GM18498 (cell line): ENCODE data around the gene LZTS2.

Experiments used
- ATAC-seq: cut with Tn5 transposase; IDR thresholded peaks from one replicate; pipeline ENCODE4 v1.9.1; 2021; ENCODE audit warnings: mild to moderate bottlenecking, moderate library complexity; ENCODE audit not compliant: unreplicated experiment

Gene LZTS2

DNA sequence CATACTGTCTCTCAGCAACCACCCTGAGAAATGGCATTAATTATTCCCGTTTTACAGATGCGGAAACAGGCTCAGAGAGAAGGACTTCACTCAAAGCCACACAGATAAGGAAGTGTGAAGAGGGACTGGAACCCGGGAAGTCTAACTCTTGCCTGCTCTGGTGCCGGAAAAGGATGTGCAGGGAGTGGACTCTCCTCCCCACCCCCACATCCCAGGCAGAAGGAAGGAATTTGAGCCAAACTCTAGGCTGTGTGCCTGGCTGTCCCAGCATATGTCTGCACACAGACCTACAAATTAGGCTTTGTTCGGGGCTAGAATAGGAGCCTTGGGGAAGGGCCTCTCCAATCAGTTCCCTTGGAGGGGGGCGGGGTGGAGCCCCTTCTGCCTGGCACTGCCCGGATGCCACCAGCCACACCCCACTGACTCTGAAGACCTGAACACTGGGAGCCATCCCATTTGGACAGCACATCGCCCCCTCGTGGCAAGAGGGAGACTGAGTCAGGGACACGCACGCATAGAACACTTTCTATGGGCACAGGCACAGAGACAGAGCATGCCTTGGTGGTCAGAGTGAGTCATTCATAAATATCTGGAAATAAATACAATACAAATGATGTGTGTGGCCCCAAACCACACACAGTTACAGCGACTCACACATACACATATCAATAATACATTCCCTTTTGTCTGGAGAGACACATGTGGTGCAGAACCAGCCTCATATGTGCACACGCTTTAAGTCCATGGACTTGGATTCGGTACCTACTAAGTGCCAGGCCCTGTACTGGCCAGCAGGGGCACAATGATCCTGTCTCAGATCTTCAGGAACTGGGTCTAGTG, 13.1 kb downstream of the LZTS2 start:
- peak; percentile 83 for ATAC-seq

DNA sequence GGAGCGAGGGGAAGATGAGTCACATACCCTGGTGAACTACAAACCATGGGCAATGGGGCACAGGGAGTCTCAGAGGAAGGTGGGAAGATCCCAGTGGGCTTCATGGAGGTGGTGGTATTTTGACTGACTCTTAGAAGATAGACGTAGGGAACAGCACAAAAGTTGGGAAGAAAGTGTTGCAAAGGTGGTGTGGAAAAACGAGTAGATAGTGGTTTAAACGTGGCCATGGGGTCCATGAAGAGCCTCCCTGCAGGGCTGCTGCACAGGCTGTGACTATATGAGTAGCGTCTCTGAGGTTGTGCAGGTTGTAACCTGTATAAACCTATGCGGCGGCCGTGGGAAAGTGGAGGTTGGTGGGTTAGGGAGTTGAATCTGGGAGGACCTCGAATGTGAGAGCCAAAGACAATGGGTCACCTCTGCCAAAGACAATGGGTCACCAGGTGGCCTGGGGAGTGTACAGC, 13.8 kb downstream of the LZTS2 start:
- no peak for ATAC-seq

DNA sequence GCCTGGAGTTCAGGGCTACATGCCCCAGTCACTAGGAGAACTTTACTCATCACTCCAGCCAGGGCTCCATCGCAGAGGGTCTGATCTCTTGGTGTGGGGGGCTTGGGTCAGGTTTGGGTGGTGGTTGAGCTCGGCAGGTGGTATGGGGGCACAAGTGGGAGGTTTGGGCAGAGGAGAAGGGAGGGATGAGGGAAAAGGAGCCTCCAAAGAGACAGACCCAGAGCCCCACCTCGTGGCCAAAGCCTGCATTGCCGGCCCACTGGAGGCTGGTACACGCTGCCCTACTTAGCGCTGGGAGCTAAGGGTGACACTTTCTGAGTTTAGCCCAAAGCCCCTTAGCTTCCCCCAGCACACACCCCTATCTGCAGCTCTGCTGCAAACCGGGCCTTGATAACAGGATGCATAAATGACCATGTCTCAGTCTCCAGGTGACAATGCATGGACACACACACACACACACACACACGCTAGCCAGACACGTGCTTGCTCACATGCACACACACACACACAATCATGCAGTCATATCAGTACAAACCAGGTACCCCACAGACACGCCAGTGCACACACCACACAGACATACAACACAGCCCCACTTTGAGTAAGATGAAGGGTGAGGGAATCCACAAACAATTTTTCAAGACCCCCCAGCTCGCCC, 14.7 kb downstream of the LZTS2 start:
- no peak for ATAC-seq

DNA sequence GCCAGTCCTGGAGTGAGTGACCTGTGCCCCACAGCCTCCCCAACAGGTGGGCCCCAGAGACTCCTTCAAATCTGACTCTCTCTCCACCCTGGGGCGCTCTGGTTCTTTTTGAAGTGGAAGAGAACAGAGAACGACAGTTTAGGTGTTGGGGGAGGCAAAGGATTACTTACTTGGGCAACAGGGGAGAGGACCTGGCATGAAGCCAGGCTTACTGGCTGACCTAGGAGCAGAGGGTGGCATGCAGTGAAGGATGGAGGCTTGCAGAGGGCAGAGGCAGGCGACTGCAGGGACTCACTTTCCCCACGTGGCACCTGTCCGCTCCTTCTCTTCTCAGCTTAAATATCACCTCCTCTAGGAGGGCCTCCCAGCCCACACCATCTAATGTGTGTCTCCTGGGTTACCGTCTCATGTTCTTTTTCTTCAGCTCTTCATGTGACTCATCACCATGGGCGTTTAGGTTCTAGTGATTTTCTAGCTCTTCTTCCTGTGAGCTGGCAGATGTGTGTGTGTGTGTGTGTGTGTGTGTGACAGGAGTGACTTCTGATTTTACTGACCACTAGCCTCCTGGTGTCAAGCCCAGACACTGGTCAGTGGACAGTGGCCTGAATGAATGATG, 15.5 kb downstream of the LZTS2 start:
- no peak for ATAC-seq

DNA sequence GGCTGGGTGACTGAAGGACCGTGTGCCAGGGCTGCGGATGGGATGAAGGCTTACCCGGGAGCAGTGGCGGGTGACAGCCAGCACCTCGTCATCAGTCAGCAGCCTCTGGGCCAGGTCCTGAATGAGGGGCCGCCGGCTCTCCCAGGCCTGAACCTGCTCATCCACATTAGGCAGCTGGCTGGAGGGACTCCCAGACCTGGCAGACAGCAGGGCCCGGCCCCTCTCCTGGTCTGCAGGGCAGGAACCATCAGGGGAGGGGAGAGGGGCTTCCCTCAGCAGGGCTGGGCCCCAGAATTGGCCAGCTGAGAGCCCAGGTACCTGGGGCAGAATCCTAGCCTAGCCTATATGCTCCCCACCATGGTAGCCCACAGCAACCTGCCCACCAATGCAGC, 16.0 kb downstream of the LZTS2 start:
- no peak for ATAC-seq

DNA sequence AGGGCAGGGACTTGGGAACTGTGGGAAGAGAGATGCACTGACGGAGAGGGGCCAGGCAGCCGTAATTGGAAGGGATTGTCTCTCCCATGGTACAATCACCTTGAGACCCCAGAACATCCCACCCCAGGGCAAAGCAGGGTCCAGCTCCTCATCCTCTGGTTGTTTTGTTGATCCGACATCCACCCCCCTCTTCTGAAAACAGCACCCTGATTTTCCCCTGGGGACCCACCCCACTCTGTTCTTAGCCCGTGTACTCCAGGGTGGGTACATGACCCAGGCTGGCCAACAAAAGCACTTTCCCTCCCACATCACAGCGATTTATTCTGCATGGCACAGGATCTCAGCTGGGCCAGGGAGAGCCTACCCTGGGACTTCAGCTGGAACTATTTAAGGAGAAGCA, 17.2 kb downstream of the LZTS2 start:
- no peak for ATAC-seq

DNA sequence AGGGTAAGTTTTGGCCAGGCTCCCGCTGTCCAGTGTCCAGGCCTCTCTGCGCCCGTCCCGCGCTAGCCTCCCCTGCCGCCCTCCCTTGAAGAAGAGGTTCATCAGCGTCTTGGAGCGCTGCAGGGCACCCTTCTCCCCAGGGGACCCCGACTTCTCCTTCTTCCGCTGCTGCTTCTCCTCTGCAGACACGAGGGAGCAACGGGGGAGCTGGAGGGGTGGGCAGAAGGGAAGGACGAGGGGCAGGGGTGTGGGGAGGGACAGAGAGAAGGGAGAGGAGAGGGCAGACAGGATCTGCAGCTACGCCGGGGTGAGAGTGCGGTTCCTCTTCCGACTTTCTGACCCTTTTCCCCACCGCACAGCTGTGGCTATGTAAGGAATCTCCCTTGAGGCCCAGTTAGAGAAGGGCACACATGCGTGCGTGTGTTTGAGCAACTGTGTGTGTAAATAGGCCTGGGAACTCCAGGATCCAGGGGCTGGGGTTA, 18.6 kb downstream of the LZTS2 start:
- ATAC-seq, result no peak

DNA sequence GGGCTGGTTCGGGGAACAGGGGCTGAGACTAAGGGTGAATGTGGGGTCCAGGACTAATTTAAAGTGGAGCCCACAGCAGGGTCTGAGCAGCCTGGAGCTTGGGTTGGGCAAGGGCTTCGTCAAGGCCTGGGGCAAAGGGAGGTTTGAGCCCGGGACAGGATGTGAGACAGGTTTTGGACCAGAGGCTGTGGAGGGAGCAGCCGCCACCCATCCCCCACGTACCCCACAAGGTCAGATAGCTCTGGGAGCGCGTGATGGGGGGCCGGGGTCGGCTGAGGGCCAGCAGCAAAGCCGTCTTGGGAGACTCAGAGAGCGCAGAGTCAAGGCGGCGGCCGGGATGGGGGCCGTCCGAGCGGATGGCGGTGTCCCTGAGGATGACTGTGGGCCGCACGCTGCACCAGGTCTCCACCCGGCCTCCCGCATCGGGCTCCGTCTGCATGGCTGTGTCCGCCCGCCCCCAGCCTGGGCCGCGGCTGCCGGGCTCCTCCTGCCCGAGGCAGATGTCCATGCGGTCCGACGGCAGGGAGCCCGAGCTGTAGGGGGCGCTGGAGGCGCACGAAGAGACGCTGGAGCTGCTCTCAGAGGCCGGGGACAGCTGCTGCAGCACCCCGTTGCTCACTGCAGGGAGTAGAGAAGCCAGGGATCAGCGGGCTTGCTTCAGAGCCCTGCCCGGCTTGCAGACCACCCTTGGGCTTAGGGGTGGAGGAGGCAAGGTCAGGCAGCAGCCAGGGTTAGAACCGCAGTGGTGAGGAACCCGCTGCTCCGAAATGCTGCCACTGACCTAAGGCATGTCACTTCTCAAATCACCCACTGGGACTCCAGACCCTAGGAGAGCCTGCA, 19.2 kb downstream of the LZTS2 start:
- ATAC-seq, result no peak

DNA sequence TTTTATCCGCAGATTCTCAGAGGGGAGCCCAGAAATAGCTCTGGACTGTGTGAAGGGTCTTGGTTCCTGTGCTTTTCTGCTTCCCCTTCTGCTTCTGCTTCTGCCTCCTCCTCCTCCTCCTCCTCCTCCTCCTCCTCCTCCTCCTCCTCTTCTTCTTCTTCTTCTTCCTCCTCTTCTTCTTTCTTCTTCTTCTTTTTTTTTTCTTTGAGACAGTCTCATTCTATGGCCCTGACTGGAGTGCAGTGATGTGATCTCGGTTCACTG, 19.8 kb downstream of the LZTS2 start:
- no peak for ATAC-seq

DNA sequence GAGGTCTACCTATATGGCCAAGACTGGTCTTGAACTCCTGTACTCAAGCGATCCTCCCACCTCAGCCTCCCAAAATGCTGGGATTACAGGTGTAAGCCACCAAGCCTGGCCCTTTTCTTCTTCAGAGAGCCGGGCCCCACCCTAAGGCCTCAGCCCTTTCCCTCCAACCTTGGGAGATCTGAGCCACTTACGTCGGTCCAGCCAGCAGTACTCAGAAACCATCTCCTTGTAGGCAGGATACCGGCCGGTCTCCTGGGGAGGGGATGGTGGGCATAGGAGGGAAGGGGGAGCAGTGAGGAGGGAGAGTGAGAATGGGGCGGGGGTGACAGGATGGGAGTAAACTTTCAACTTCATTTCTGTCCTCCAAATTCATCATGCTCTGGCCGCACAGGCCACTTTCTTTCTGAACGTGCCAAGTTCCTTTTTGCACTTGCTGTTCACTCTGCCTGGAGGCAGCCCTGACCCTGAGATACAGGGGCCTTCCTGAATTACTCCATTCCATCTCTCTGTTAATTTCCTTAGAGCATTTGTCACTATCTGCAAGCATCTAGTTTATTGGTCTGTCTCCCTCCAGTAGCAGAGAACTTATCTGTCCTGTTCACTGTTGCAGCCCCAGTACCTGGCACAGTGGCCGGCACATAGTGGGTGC, 20.9 kb downstream of the LZTS2 start:
- no peak for ATAC-seq

DNA sequence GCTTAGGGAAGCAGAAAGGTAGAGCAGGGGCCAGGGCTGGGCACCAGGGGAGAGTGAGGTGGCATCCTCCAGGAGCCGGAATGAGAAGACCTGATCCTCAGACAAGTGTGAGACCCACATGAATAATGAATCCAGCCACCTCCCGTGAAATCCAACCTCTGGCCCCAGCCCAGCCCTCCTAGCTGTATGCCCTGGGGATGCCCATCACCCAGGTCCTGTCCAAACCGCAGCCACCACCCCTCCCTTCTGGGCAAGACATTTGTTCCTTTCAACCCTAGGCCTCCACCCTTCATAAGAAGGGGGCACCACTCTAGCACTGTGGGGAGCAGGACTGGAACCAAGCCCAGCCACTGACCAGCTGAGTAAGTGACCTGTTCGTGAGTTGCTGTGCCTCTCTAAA, 21.6 kb downstream of the LZTS2 start:
- ATAC-seq, result no peak

DNA sequence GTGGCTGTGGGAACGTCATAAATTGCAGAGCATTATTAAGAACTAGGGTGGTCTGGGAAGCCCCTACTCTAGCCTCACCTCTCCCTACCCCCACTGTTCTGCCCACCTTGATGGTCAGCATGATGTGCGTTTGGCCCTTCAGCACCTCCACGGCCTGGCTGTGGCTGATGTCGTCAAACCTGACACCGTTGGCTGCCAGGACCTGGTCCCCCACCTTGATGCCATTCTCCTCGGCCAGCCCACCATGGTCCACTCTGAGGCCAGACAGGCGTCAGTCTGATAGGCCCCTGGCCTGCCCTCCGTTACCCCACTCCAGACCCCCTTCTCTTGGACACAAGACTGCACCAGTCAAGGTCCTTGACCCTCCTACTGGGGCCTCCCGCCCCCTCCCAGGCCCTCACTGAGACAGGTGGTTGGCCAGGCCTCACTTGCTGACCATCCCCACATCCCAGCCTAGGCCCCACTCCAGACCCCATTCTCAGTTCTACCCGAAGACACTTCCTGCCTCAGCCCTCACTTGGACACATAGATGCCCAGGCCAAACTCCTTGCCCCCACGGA, 22.2 kb downstream of the LZTS2 start:
- ATAC-seq, result no peak

DNA sequence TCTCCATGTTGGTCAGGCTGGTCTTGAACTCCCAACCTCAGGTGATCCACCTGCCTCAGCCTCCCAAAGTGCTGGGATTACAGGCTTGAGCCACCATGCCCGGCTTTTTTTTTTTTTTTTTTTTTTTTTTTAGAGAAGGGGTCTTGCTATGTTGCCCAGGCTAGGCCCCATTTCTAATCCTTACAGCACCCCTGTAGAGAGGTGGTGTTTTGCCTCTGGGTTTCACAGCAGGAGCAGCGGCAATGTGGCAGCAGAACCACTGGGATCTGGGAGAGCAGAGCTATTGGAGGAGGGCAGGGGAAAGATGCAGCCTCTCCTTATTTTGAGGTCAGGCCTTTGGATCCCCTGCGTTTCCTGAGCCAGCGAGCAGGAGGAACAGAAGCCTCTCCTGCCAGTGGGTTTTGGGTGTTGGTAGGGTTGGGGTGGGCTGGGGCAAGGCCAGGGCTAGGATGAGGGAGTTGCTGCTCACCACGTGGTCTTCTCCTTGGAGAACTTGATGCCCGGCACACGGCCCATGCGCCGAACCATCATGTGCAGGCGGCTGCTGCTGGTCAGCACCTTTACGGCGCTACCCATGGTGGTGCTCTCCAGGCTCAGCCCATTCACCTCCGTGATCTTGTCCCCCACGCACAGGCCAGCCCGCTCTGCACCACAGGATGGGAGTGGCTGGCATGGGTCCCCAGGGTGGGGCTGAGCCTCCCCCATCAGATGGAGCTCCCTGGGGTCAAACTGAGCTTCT, 23.5 kb downstream of the LZTS2 start:
- no peak for ATAC-seq

DNA sequence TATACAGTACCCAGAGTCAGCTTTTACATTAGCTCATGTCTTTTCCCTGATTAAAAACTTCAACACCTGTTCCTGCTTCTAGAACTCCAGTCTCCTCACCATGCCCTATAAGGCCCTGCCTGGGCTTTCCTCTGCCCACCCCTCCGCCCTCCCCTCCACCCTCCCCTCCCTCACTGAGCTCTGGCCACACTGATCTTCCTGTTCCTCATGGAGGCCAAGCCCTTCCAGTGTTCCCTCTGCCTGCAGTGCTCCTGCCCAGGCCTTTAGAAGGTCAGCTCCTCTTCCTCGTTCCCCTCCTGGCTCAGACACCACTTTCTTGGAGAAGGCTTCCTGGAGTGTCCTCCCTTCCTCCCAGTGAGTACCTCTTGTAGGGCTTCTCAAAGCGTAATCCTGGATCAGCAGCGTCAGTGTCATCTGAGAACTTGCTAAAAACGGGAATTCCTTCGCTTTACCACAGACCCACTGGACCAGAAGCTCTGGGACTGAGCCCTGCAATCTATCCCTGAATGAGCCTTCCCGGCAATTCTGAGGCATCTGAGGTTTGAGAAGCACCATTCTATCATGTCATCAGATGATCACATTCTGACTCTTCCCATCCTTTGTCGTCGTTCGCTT, 27.6 kb downstream of the LZTS2 start:
- ATAC-seq, result no peak

DNA sequence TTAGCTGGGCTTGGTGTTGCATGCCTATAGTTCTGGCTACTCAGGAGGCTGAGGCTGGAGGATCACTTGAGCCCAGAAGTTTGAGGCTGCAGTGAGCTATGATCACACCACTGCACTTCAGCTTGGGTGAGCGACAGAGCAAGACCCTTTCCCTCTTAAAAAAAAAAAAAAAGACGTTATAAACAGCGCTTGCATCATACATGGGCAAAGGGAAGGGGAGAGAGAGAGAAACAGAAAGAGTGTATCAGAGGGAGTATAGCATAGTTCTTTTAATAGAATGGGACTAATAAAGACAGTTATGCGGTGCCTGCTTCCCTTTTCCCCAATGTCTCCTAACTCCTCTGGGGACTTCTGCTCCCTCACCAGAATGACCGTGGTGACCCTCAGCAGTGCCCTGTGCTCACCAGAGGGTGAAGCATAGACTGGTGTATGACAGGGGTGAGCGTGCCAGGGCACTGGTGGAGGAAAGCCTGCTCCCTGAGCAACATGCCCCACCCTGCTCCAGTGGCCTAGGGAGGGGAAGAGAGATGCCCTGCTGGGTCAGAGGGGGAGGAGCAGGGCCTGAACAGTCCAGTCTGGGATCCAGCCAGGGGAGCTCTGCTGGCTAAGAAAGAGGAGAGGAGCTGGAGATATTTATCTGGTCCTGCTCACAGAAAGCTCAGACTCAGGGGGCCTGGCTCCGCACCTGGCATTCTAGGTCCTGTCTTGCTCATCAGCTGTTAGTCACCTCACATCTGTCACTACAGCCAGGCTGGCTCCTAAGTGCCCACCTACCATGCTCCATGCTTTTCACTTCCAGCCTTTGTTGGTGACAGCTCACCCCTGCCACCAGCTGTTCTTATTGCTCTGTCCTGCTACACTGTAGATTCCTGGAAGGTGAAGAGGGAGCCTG, 29.1 kb downstream of the LZTS2 start:
- no peak for ATAC-seq

DNA sequence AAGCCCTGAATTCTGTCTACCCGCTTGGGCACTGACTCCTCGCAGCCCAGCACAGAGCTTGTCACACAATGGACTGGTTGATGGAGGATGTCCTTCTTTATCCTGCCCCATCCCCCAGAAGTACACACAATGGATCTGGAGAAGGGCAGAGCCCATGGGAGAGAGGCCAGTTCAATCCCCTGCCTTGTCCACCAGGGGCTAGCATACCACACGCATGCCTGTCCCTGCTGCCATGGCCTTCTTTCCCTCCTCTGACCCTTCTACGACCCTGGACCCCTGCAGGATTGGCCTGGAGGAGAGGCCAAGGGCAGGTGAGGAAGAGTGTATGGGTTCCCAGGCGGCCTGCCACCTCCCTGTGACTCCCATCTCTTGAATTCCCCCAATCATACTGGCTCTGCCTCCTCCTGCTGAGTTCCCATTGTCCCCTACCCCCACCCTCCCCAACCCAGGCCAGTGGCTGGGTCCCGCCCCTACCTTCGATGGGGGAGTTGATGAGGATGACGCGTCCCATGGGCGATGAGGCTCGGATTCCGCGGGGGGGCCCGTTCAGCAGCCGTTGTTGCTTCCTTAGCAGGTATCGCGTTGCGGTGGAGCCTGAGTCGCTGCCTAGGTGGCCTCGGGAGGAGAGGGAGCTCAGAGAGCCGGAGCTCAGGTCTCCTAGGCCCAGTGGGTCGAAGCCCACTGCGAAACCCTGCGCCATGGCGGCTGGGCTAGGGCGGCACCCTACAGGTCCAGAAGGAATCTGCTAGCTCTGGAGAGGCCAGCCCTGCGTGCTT, 30.1 kb downstream of the LZTS2 start:
- no peak for ATAC-seq

DNA sequence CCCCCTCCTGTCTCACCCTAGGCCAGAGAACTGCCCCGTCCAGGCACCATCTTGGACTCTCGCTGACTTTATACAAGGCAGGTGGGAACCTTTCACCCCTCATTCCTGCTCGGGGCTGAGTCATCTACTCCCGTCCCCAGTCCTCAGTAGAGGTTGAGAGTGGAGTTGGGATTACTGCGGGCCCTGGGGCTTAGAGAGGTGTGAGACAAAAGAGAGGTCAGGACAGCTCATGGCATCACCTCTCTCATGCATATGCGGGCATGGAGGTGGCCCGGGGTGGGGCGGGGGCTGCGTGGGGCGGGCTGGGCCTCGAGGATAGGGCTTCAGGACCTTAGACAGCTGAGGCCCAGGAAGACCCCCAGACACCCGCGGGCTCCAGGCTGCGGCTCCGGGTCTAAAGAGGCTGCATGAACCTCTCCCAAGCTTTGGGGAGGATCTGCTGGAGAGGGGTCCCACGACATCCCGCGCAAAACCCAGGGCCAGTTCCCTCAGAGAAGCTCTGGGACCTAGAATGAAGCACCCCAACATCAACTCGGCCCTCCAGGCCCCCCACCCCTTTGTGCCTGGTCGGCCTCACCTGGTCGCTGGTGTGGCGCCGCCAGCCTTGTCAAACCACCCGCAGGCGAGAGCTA, 31.0 kb downstream of the LZTS2 start:
- ATAC-seq, result no peak
